Gastroesophageal sphincter (tissue), 3 donors: Measurements from ENCODE around the gene HSF4.

Experiments
- CTCF ChIP-seq, 4 experiments: fragments of 200-600 bp in 2 of 4; fragments of 450-650 bp in 2 of 4; sonication (generic) in 1 of 4; IDR thresholded peaks; one replicate each; pipeline ENCODE4 v1.5.1; 2017 to 2019; ENCODE audit warnings: antibody characterized with exemption in 4 of 4, mild to moderate bottlenecking in 2 of 4, moderate library complexity in 2 of 4
- EP300 ChIP-seq: sonication (generic); formaldehyde crosslinking; IDR thresholded peaks from one replicate; pipeline ENCODE4 v1.6.1; 2017; ENCODE audit warnings: antibody characterized with exemption, mild to moderate bottlenecking
- POLR2A ChIP-seq, 2 donors: fragments of 450-650 bp; IDR thresholded peaks; one replicate each; pipeline ENCODE4 v1.6.1; 2017; ENCODE audit warnings: antibody characterized with exemption in 2 of 2, mild to moderate bottlenecking in 2 of 2, moderate library complexity in 1 of 2
- POLR2AphosphoS5 ChIP-seq: sonication (generic); formaldehyde crosslinking; IDR thresholded peaks from one replicate; pipeline ENCODE4 v1.6.1; 2017; ENCODE audit warnings: antibody characterized with exemption

GRCh38 chr16:67151431-67152097 lies 13.0 kb upstream of the HSF4 start:
- TF ChIP-seq POLR2AphosphoS5 (no peak), EP300 (no peak), CTCF (IDR thresholded peaks at IDR 0.05) (peak in 1 of 4 experiments; percentile 1), POLR2A (IDR thresholded peaks at IDR 0.05) (no peak)
